Eye (tissue), 1 donor: ENCODE results near the gene USP11.
"Not testable (repeated sequence)": the region's sequence is repeated elsewhere in the genome, so short reads cannot be mapped to it uniquely, and the experiment has no call there.

Source experiments
- DNase-seq: peaks from one replicate; pipeline ENCODE4 v3.0.0-alpha.2; 2015

The USP11 gene

DNA sequence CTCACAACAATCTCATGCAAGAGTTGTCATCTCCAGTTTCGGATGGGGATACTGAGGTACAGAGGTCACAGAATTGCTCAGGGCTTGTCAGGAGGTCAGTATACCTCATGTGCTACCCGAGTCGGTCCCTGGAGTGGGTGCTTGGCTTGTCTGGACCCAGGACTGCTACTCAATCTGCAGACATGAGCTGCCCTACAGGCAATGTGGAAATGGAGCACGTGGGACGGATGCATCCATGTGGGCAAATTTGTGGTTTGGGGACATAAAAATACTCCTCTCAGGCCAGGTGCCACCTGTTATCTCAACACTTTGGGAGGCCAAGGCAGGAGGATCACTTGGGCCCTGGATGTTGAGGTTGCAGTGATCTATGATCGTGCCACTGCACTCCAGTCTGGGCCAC lies 15.8 kb downstream of the USP11 start:
- no peak for DNase-seq

DNA sequence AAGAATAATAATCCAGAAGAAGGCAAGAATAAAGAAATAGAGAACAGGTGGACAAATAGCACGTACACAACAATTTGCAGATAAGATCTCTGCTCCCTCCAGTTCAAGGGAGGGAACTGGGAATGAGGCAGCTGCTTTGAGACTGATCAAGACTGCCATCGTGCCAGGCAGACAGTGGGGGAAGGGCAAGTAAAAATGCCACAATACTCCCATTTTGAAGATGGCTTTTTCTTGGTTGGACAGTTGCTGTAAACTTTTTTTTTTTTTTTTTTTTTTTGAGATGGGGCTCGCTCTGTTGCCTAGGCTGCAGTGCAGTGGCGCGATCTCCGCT lies 17.2 kb downstream of the USP11 start:
- no peak for DNase-seq

DNA sequence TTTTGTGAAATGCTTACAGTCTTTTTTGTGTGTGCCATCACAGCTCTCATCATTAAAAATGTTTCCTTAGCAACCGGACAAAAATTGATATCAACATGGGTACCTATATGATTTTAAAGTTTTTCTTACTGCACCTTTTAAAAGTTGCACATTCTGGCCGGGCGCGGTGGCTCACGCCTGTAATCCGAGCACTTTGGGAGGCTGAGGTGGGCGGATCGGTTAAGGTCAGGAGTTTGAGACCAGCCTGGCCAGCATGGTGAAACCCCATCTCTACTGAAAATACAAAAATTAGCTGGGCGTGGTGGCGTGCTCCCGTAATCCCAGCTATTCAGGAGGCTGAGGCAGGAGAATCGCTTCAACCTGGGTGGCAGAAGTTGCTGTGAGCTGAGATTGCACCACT lies 24.8 kb downstream of the USP11 start:
- DNase-seq, result not testable (repeated sequence)

DNA sequence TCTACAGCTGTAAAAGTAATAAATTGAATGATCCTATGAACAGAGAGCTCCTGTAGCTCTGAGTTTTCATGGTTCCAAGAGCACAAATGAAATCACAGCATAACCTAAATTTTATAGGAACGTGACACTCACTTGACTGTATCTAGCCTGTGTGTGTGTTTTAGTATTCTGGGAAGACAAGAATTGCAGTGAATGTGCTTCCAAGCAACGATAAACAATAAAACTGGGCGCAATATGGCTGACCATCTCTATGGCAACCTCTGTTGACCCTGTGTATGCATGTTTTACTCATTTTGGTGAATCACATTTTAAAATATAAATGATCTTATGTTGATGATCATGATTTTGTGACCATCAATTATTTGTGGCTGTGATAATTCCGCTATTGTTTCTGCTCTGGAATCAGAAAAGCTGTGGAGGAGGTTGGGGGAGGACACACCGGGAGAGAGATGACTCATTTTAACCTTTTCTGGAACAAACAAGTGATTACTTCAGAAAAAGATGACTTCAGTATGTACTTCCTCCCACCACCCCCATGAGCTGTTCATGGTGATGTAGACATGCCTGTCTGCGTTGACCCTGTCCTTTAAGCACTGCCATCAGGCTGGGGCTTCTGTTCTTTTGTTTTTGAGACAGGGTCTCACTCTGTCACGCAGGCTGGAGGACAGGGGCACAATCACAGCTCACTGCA lies 31.8 kb downstream of the USP11 start:
- no peak for DNase-seq

DNA sequence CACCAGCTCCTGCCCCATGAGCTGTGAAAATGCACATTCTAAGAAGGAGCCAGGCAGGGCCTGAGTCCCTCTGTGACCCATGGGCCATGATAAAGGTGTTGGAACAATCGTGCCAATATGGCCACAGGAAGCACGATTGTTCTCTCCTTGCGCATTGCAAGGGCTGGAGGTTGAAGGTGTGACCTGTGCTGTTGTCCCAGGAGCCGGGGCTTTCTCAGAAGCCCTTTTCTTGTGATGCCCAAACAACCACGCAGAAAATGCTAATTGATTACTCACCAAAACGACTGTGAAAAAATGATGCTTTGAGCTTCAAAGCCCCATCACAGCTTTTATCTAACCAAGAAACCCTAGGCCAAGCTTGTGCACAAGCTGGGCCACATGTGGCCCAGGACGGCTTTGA lies 33.8 kb downstream of the USP11 start:
- no peak for DNase-seq

DNA sequence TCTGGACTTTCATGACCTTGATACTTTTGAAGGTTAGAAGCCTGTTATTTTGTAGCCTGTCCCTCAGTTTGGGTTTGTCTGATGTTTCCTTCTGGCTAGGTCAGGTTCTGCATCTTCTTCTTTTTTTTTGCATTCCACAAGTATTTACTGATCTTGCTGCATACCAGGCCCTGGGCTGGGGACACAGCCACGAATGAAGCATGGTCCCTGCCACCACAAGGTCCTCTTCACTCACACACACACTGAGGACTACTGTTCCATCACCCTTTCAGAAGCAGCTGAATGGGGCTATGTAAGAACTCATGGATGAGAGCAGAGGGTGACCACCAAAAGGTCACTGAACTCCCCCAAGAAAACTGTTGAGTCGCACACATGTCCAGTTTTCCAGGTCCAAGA lies 39.2 kb downstream of the USP11 start:
- DNase-seq, result no peak

DNA sequence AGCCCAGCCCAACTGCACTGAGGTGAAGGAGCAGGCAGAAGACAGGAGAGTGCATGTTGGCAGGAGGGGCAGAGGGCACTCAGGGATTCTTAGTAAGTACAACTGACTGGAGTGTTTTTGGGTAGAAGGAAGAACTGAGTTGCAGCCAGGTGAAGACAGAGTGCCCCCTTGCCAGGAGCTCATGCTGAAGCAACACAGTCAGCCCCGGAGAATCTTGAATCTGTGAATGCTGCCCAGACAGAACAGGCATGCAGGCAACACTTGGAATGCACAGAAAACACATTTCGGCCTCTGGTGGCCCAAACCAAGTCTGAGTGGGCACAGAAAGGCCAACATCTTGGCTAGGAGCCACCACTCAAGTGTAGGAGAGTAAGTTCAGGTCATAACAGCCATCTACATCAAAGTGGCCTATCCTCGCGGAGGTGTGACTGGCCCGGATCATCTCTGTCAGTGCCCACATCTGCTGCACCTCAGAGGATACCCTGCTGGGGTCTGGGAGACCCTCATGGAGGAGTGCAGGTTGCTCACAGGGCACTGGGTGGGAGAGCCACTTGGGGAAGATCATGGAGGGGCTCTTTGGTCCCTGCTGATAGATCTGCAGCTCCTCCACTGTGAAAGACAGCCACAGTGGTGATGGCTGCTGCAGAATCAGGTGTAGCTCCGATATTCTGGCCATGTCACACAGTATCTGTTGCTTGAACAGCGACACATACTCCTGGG lies 40.4 kb downstream of the USP11 start:
- no peak for DNase-seq

DNA sequence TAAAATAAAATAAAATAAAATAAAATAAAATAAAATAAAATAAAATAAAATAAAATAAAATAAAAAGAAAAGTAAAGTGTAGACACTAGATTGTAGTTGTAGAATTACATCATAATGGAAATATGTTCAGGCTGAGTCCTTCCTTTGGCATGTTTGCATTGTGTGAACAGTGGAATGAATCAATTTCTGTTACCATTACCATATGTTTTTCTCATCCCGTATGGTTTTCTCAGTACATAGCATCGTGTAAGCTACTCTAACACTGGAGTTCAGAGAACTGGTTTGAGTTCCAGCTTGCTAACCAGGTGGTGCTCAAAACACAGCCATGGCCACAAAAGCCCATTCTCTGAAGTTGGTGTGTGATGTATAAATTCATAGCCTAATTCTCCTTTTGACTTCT lies 45.9 kb downstream of the USP11 start:
- no peak for DNase-seq

DNA sequence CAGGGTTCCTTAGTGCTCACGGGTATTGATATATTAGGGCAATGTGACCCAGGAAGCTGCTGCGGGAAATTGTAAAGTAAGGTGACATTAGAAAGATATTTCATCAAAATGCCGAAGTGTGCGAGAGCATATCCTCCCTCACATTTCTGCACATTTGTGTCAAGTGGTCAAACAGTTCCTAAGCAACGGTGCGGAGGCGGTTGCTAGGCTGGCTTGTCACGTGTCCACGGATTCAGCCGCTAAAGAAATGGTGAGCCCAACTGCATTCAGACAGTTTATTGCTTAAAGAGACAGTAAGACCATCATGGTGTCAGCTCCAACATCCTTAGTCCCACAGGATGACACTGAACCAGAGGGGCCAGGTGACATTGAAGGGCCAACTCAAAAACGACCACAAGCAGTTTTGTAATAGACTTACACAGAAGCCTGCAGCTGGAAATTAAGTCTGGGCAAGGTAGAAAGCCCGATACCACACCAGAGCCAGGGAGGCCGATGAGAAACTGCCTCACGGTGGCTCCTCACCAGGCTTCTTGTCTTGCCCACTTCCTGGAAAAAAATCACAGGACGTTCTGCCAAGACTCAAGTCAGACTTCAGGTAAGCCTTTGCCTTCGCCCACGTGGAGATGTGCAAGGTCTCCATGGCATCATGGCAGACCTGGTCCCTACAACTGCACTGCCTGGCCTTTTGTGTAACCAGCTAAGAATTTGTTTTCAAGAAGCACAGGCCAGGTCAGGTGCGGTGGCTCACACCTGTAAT lies 50.4 kb downstream of the USP11 start:
- peak; percentile 78 for DNase-seq

DNA sequence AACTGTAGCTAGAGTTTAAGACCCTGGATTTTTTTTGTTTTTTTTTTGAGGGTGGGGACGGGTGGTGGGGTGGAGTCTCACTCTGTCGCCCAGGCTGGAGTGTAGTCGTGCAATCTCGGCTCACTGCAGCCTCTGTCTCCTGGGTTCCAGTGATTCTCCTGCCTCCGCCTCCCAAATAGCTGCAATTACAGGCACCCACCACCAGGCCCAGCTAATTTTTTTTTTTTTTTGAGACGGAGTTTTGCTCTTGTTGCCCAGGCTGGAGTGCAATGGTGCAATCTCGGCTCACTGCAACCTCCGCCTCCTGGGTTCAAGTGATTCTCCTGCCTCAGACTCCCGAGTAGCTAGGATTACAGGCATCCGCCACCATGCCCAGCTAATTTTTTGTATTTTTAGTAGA lies 51.8 kb downstream of the USP11 start:
- DNase-seq, result not testable (repeated sequence)

DNA sequence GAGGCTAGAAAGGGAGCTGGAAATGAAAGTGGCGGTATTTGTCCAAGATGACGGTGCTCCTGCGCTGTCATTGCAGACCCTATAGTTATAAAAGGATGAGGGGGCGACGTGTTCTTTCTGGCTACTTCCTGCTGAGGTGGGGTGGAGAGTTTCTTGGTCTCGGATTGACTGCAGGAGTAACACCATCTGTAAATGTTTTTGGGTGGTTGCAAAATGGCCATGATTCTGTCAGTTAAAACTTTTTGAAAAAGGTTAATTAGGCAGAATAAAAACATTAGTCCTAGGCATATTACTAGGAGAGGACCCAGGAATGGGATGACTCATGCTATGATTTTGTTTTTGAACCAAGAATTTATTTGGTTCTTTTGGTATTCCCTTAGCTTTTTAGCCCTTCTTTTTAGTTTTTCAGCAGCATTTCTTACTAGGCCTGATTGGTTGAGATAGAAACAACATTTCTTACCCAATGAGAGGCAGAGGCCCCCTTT lies 53.1 kb downstream of the USP11 start:
- no peak for DNase-seq

DNA sequence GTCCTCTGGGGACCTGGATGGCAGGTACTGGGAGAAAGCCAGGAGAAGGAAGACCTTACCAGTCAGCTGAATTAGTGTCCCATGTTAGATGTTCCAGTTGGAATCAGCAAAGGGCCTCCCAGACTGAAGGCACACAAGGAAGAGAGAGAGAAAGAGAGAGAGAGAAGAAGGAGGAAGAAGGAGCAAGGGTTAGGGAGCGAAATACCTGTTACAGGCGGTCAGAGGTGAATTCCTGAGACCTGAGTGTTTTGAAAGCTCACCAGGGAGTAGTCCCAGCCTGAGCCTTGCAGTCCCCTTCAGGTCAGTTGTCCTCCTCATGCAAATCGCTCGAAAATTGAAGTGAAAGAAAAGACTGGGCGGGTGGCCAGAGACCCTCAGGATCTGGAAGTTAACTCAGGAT lies 60.3 kb downstream of the USP11 start:
- no peak for DNase-seq

DNA sequence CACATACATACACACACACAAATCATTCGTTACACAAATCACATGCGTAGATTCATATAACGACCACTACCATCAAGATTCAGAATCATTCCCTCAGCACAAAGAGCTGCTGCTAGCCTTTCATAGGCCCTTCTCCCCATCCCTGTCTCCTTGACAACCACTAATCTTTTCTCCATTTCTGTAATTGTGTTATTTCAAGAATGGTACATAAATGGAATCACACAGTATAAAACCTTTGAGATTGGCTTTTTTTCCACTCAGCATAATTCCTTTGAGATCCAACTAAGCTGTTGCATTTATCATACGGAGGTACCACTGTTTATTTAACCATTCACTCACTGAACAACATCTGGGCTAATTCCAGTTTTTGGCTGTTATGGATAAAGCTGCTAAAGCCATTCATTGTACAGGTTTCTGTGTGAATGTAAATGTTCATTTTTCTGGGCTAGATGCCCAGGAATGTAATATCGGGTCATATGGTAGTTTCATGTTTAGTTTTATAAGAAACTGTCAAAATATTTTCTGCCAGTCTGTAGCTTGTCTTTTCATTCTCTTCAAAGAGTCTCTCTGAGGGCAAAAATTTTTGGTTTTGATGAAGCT lies 64.1 kb downstream of the USP11 start:
- DNase-seq, result peak; percentile 39

DNA sequence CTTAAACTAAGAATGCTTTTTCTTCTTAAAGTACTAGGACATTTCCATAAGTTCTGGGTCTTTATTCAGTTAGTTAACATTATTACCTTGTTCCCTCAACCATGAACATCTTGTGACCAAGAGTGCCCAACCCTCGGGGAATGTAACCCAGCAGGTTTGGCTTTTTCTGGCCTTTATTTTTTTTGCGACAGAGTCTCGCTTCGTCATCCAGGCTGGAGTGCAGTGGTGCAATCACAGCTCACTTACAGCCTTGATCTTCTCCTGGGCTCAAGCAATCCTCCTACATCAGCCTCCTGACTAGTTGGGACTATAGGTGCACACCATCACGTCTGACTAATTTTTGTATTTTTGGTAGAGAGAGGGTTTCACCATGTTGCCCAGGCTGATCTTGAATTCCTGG lies 65.1 kb downstream of the USP11 start:
- no peak for DNase-seq
